WTC11 (cell line): ENCODE measurements around the gene ZNF394.

Source experiments
- E2F4 ChIP-seq: sonication (generic); formaldehyde crosslinking; IDR thresholded peaks from 2 replicates; pipeline ENCODE4 v1.8.1; 2022; ENCODE audit warnings: low read depth, mild to moderate bottlenecking, moderate library complexity, missing genetic modification reagents, borderline replicate concordance
- IRF2 ChIP-seq: sonication (generic); formaldehyde crosslinking; IDR thresholded peaks from 2 replicates; pipeline ENCODE4 v1.8.0; 2022; ENCODE audit warnings: low read depth, missing genetic modification reagents, borderline replicate concordance
- TF ChIP-seq, protein P1 (sequence below): fragments of 200-600 bp; IDR thresholded peaks from 2 replicates; pipeline ENCODE4 v1.8.0; 2022; ENCODE audit warnings: antibody characterized with exemption

GRCh38 chr7:99543081-99543671, 43.1 kb upstream of the ZNF394 start:
- TF ChIP-seq, protein P1, sequence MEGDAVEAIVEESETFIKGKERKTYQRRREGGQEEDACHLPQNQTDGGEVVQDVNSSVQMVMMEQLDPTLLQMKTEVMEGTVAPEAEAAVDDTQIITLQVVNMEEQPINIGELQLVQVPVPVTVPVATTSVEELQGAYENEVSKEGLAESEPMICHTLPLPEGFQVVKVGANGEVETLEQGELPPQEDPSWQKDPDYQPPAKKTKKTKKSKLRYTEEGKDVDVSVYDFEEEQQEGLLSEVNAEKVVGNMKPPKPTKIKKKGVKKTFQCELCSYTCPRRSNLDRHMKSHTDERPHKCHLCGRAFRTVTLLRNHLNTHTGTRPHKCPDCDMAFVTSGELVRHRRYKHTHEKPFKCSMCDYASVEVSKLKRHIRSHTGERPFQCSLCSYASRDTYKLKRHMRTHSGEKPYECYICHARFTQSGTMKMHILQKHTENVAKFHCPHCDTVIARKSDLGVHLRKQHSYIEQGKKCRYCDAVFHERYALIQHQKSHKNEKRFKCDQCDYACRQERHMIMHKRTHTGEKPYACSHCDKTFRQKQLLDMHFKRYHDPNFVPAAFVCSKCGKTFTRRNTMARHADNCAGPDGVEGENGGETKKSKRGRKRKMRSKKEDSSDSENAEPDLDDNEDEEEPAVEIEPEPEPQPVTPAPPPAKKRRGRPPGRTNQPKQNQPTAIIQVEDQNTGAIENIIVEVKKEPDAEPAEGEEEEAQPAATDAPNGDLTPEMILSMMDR = no peak
- TF ChIP-seq IRF2 = no peak
- no peak for TF ChIP-seq E2F4 (CRISPR knock-in tag)
